NCI-H2029 treated with DMSO at 0.1 percent for 48 hours (cell line): ENCODE measurements around the gene GAS7.
"Not testable (repeated sequence)": the region's sequence is repeated elsewhere in the genome, so short reads cannot be mapped to it uniquely, and the experiment has no call there.

Experiments
- DNase-seq: peaks from one replicate; lab custom pipeline; 2025; lab: John Stamatoyannopoulos, UW

Gene GAS7

DNA sequence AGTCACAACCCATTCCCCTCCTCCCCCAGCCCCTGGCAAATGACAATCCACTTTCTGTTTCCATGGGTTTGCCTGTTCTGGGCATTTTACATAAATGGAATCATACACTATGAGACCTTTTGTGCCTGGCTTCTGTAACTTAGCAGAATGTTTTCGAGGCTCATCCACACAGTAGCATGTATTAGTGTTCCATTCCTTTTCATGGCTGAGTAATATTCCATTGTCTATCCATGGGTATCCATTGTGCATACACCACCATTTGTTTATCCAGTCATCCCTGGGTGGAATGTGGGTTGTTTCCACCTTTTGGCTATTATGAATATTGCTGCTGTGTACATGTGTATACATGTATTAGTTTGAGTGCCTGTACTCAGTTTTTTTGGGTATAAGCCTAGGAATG is 259.6 kb downstream of the GAS7 start:
- no peak for DNase-seq

GRCh38 chr17:9937901-9938300 is 260.5 kb downstream of the GAS7 start:
- no peak for DNase-seq

- no peak for DNase-seq
Measured at GRCh38 chr17:9937241-9937761, 261.1 kb downstream of the GAS7 start.

- no peak for DNase-seq
Measured at GRCh38 chr17:9936095-9936494, 262.3 kb downstream of the GAS7 start.

DNA sequence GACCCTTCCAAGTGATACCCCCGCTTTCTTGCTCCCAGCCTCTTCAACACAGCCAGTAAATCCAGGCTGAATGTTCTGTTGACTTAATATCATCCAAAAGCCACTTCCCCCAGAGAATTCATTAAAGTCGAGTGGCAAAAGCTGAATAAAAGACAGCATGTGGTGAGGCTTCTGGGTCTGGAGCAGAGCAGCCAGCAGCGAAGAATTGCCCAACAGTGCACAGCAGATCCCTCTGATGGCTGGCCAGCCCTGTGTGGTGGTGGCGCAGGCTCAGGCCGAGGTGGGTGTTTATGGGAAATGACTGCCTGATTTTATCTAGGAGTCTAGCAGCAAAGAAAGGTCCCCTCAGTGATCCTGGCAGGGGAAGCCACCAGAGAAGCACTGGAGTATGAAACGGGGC is 263.0 kb downstream of the GAS7 start:
- no peak for DNase-seq

DNA sequence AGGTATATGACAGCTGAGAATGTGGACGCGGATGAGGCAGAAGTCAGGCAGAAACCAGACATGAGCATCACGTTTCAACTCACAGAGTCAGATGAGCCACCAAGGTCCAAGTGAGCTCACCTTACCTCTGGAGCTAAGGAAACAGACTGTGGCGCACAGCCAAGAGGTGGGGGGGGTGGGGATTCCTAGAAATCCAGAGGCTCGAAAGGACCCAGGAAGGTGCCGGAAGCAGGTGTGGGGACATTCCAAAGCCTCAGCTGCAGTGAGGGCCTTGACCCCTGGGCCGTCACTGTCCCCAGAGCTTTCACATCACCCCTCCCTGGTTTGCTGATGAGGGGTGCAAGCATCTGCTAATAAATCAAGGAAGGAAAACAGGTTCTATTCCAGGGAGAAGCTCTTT is 264.1 kb downstream of the GAS7 start:
- no peak for DNase-seq

DNA sequence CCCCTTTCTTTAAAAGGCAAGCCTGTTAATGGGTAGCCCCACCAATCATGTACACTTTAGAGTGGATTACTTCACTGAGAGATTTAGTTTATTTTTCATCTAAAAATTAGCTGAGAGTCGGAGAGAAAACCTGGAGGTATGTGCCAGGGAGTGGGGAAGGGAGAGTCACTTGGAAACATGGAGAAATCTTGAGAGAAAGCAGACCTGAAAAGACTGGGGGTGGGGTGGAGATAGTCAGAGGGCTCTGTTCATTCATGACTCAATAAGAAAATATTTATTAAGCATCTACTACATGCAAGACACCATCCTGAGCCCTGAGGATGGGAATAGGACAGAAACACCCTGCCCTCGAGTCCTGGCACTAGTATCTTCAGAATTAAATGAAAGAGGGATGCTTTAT is 265.9 kb downstream of the GAS7 start:
- DNase-seq = no peak

- DNase-seq = no peak
Measured at GRCh38 chr17:9931144-9931741, 267.2 kb downstream of the GAS7 start.

DNA sequence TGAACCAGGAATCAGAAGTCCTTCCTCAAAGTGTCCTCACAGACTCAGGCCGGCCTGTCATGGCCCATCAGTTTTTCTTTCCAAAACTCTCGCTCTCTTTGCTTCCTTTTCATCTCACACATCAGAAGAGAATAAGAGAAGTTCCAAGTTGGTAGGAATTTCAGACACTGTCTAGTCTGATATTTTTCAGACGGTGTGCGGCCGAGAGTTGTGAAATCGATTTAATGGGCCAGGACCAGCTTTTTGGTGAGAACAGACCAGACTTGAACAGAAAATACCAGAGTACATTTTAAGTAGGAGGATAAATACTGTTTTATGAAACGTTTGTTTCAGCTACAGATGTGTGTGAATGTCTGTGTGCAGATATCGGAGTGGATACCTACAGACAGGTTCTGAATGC is 268.5 kb downstream of the GAS7 start:
- DNase-seq = no peak

DNA sequence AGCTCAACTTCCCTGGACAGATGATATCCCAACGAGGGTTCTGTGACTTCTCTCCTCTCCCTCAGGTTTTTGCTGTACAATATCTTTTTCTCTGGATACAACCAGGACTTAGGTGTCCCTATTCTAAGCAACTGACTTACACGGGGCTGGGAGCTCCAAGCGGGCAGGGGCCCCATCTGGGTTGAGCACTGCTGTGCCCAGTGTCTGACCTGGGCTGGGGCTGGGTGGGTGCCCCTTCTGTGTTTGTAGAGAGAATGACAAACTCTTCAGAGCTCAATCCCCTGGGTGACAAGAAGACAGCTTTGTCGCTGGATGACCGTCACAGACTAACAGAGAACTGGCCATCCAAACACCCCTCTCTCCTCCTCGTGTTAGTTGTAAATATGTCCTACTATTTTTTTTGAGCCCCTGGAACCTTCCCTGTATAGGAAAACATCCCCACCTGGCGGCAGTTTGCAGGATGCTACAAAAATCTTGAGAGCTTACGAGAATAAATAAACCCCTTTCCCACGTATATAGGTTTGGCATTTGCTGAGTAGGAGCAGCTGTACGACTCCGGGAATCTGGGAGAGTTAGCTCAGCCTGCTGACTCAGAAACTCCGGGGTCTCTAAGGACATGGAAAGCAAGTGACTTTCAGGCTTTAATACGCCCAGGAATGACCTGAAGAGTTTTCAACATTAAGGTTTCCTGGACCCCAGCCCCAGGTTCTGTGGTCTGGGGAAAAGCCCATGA is 269.6 kb downstream of the GAS7 start:
- no peak for DNase-seq

GRCh38 chr17:9926150-9926804 is 272.1 kb downstream of the GAS7 start:
- no peak for DNase-seq

- no peak for DNase-seq
Measured at GRCh38 chr17:9925457-9925856, 272.9 kb downstream of the GAS7 start.

DNA sequence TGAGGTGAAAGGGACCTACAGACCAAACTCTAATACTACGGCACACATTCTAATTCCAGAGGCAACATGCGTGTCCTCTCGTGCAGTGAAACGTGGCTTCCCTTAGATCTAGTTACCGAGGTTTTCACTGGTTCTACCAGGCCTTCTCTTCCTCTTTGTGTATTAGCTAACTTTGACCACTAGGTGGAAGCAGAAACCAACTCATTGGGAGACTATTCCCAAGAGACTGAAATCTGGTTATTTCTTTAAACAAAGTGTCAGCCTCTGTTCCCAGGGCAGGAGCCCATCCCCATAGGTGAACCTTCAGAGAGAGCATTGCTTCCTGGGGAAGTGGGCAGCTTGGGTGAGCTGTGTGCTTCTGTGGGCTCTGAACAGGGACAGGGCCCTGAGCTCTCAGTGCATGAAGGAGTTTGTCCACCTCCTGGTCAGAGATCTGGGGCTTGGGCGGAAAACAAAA is 273.6 kb downstream of the GAS7 start:
- DNase-seq = peak; percentile 5

DNA sequence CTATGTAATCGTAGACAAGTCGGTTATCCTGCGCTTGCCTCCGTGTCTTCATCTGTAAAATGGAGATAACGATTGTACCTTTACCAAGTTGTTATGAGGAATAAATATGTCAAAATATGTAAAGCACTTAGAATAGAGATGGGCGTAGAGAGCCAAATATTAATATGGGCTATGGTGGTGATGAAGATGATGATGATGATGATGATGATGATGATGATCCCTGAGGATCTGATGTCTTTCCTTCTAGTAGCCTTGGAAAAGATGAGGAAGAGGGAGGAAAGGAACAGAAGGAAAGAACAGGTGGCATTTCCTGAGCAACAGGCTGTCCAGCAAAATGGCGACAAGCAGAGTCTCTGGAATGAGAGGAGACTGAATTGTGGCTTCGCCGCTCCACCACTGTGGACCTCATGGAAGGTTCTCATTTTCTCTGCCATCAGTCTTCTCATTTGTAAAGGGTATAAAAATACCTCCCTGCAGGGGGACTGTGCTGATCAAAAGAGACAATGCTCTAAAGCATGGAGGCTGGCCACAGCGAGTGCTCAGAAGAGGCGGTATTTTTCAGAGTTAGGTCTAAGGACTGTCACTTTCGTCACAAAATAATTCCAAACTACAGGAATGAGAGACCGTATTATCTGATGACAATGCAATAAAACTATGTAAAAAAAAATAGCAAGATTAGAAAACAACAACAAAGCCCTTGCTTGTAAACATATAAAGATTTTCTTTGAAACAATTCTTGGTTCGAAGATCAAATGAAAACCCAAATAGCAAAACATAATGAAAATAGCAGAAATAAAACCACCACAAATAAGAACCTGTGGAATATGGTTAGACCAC is 276.2 kb downstream of the GAS7 start:
- no peak for DNase-seq

DNA sequence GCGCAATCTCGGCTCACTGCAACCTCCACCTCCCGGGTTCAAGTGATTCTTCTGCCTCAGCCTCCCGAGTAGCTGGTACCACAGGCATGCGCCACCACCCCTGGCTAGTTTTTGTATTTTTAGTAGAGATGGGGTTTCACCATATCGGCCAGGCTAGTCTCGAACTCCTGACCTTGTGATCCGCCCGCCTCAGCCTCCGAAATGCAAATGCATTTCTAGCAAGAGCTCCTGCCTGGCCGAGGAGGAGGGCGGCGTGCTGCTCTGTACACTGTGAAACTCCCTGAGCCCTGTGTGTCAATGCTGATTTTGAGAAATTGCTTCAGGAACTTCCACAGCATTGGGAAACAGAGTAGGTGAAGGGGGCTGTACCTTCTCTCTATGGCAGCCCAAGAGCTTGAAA is 277.2 kb downstream of the GAS7 start:
- not testable (repeated sequence) for DNase-seq

- no peak for DNase-seq
Measured at GRCh38 chr17:9918804-9919352, 279.5 kb downstream of the GAS7 start.

DNA sequence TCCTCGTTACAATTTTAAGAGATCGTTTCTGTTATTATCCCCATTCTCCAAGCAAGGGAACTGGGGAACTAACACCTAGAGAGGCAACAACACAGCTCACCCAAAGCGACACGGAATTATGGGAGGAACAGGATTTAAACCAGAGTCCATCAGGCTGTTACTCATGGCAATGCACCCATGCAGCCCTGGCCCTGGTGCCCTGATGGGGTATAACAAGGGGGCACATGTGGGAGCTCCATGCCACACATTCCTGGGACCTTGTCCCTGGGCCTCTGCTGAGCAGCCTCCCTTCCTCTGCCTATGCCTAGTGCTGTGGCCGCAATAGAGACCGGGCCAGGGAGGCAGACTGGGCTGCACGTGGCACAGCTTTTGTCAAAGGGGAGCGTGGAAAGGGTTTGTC is 280.1 kb downstream of the GAS7 start:
- no peak for DNase-seq

- no peak for DNase-seq
Measured at GRCh38 chr17:9917801-9918200, 280.6 kb downstream of the GAS7 start.

DNA sequence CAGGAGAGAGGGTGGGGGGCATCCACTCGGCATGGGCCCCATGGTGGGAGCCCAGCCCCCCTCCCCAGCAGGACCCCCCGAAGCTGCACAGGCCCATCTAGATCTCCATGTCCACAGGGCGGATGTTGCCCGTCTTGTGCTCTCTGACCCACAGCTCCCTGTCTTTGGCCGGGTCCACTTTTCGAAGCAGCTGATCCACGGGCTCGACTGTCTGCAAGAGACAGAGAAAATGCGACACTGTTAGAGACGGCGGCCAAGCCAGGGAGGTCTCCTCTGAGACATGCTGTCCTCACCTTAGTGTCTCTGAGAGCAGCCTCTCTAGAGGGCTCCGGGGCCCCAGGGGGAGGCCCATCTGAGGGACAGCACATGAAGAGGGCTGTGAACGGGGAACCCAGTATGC is 281.3 kb downstream of the GAS7 start:
- no peak for DNase-seq

GRCh38 chr17:9916108-9916507 is 282.3 kb downstream of the GAS7 start:
- no peak for DNase-seq

DNA sequence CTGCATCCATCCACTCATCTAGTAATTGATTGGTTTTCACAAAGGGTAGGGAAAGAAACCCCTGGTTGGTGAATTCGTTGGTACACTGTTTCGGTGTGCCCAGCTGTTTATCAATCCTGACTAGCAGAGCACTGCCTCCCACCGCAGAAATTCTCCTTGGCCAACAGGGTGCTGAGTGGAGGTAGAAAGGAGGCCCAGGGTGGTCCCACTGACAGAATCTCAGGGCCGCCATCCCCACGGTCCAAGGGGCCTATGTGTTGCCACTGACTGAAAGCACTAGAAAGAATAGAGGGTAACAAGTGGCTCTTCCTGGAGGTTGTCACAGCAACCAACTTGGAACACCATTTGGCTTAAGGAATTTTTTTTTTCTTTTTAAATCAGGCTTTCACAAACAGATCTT is 284.9 kb downstream of the GAS7 start:
- no peak for DNase-seq
